IMR-90 (cell line): ENCODE results near the gene ENKUR. TPM values are rescaled to one million over a fixed set of nuclear protein-coding genes. Genes with fewer than 3 reads are reported as not detected.

Experiments
- ATAC-seq: fragments of 200-7000 bp; cut with Tn5 transposase; 2 replicates; pipeline ENCODE4 v1.9.1; 2020; ENCODE audit warnings: low read depth, mild to moderate bottlenecking, moderate library complexity
- BruUV-seq: library from RNA; stranded (reverse); fragments of 400-500 nt; replicated peaks from 2 replicates; lab custom pipeline; 2021; lab: Mats Ljungman, UMichigan
- CTCF ChIA-PET: fragments of 300-600 bp; formaldehyde crosslinking; extraction: SDS; loops from one replicate; lab custom pipeline; 2021; ENCODE audit warnings: antibody characterized with exemption; lab: Yijun Ruan, JAX
- POLR2A ChIA-PET: fragments of 300-600 bp; sonication (Branson Sonifier 250); formaldehyde crosslinking; loops from one replicate; lab custom pipeline; 2022; ENCODE audit warnings: antibody characterized with exemption; ENCODE audit not compliant: unreplicated experiment; lab: Charles Lee
- DNase-seq: peaks from one replicate; pipeline ENCODE4 v3.0.0; 2013
- H2AFZ ChIP-seq: replicated peaks from 2 replicates; pipeline ENCODE3; 2013; ENCODE audit warnings: low read length, mild to moderate bottlenecking; ENCODE audit not compliant: poor library complexity
- H2AK5ac ChIP-seq: 2 replicates; pipeline ENCODE4 v1.6.1; 2013; ENCODE audit warnings: low read depth, low read length, inconsistent platforms
- H2AK9ac ChIP-seq: replicated peaks from 2 replicates; pipeline ENCODE3; 2013; ENCODE audit warnings: mild to moderate bottlenecking, low read depth, low read length, moderate library complexity; ENCODE audit not compliant: poor library complexity
- H2BK120ac ChIP-seq: 2 replicates; pipeline ENCODE4 v1.6.1; 2013; ENCODE audit warnings: low read depth, low read length, inconsistent platforms
- H2BK15ac ChIP-seq: 3 replicates; pipeline ENCODE4 v1.6.1; 2013; ENCODE audit warnings: low read depth, low read length, inconsistent platforms
- H2BK20ac ChIP-seq: 2 replicates; pipeline ENCODE4 v1.6.1; 2013; ENCODE audit warnings: low read depth, mild to moderate bottlenecking, inconsistent platforms, low read length, moderate library complexity
- H2BK5ac ChIP-seq: 2 replicates; pipeline ENCODE4 v1.6.1; 2013; ENCODE audit warnings: mild to moderate bottlenecking, low read depth, low read length, inconsistent platforms; ENCODE audit not compliant: poor library complexity, severe bottlenecking
- H3K14ac ChIP-seq: replicated peaks from 2 replicates; pipeline ENCODE4 v1.6.1; 2013; ENCODE audit warnings: low read depth, low read length, inconsistent platforms
- H3K18ac ChIP-seq: 2 replicates; pipeline ENCODE4 v1.6.1; 2013; ENCODE audit warnings: low read depth, low read length, control low read depth
- H3K23ac ChIP-seq: 2 replicates; pipeline ENCODE4 v1.6.1; 2013; ENCODE audit warnings: low read depth, low read length, inconsistent platforms
- H3K27ac ChIP-seq: 2 replicates; pipeline ENCODE4 v1.5.1; 2013; ENCODE audit warnings: mild to moderate bottlenecking, control low read depth, low read length; ENCODE audit not compliant: insufficient read depth
- H3K27me3 ChIP-seq: 2 replicates; pipeline ENCODE4 v1.6.1; 2013; ENCODE audit warnings: low read length; ENCODE audit not compliant: control insufficient read depth, insufficient read depth
- H3K36me3 ChIP-seq: 2 replicates; pipeline ENCODE4 v1.6.1; 2013; ENCODE audit warnings: low read length, mixed read lengths; ENCODE audit not compliant: control insufficient read depth, insufficient read depth
- H3K4ac ChIP-seq: 2 replicates; pipeline ENCODE4 v1.6.1; 2013; ENCODE audit warnings: low read depth, low read length, inconsistent platforms
- H3K4me1 ChIP-seq: 2 replicates; pipeline ENCODE4 v1.6.1; 2013; ENCODE audit warnings: low read length, mixed read lengths; ENCODE audit not compliant: control insufficient read depth, insufficient read depth
- H3K4me2 ChIP-seq: 2 replicates; pipeline ENCODE4 v1.6.1; 2013; ENCODE audit warnings: low read depth, mild to moderate bottlenecking, control low read depth, low read length, moderate library complexity
- H3K4me3 ChIP-seq: 2 replicates; pipeline ENCODE4 v1.5.1; 2013; ENCODE audit warnings: low read depth, mild to moderate bottlenecking, control low read depth, low read length, moderate library complexity; ENCODE audit not compliant: insufficient read depth
- H3K56ac ChIP-seq: 2 replicates; pipeline ENCODE4 v1.6.1; 2013; ENCODE audit warnings: low read length, inconsistent platforms; ENCODE audit not compliant: insufficient read depth; ENCODE audit errors: extremely low read depth
- H3K79me1 ChIP-seq, 2 experiments: 2 replicates each; pipeline ENCODE4 v1.6.1; 2013; ENCODE audit warnings: low read length in 2 of 2, inconsistent platforms in 1 of 2, low read depth in 1 of 2
- H3K9ac ChIP-seq: 2 replicates; pipeline ENCODE4 v1.6.1; 2013; ENCODE audit warnings: low read depth, low read length, control low read depth
- H3K9me1 ChIP-seq: 2 replicates; pipeline ENCODE4 v1.6.1; 2013; ENCODE audit warnings: low read length, inconsistent platforms; ENCODE audit not compliant: insufficient read depth
- H3K9me3 ChIP-seq: 2 replicates; pipeline ENCODE4 v1.6.1; 2013; ENCODE audit warnings: low read length; ENCODE audit not compliant: control insufficient read depth, insufficient read depth
- H4K20me1 ChIP-seq: 2 replicates; pipeline ENCODE4 v1.6.1; 2013; ENCODE audit warnings: low read length, inconsistent platforms; ENCODE audit not compliant: insufficient read depth
- H4K5ac ChIP-seq: 2 replicates; pipeline ENCODE4 v1.6.1; 2013; ENCODE audit warnings: mild to moderate bottlenecking, low read depth, low read length, control low read depth
- H4K8ac ChIP-seq, 2 experiments: 2 replicates each; pipeline ENCODE4 v1.6.1; 2013; ENCODE audit warnings: low read depth in 2 of 2, low read length in 2 of 2, control low read depth in 1 of 2, inconsistent platforms in 1 of 2
- H4K91ac ChIP-seq: 2 replicates; pipeline ENCODE4 v1.6.1; 2013; ENCODE audit warnings: low read depth, low read length, inconsistent platforms; ENCODE audit not compliant: insufficient read depth
- CEBPB ChIP-seq: IDR thresholded peaks from 2 replicates; pipeline ENCODE4 v1.6.1; 2012; ENCODE audit warnings: low read depth, low read length, improper control_type of control experiment
- CHD1 ChIP-seq: IDR thresholded peaks from 2 replicates; pipeline ENCODE4 v1.6.1; 2012; ENCODE audit warnings: low read depth, low read length, improper control_type of control experiment
- RAD21 ChIP-seq: IDR thresholded peaks from 2 replicates; pipeline ENCODE4 v1.6.1; 2012; ENCODE audit warnings: low read length, improper control_type of control experiment
- SMC3 ChIP-seq: fragments of 150-350 bp; IDR thresholded peaks from 2 replicates; pipeline ENCODE4 v1.6.1; 2016; ENCODE audit warnings: low read depth, mild to moderate bottlenecking, antibody characterized with exemption, low read length, moderate library complexity
- WGBS, 2 experiments: methylation state at CpG; one replicate each; pipeline versions ENCODE4 v1.1.5 to v1.1.7; 2013; ENCODE audit warnings: missing lambda C conversion rate in 2 of 2; ENCODE audit not compliant: insufficient read length in 1 of 2; ENCODE audit errors: extremely low coverage in 2 of 2; 5-methylcytosine and 5-hydroxymethylcytosine counted together
- dilution Hi-C: fragments of 300-500 bp; cut with HindIII; formaldehyde crosslinking; loops from one replicate; pipeline ENCODE4 v1.14.3; 2018; ENCODE audit warnings: low sequenced_read_pairs; ENCODE audit not compliant: unreplicated experiment
- in situ Hi-C: fragments of 300-500 bp; cut with MboI; formaldehyde crosslinking; loops from 3 replicates; pipeline ENCODE4 v1.14.3; 2019; ENCODE audit warnings: low sequenced_read_pairs, inconsistent platforms, mixed read lengths
- intact Hi-C: fragments of 100-400 bp; cut with micrococcal nuclease; formaldehyde crosslinking; loops from 2 replicates; pipeline ENCODE4 v1.10.0; 2022
- polyA plus RNA-seq, 3 experiments: library from polyadenylated mRNA; depleted of rRNA; stranded (reverse); fragments of >200 nt; gene quantifications; 2 replicates each; pipeline ENCODE4 v1.2.3, GENCODE V29; 2012; ENCODE audit warnings: low replicate concordance in 1 of 3
- total RNA-seq: library from RNA; depleted of rRNA; stranded (reverse); fragments of >200 nt; gene quantifications from 2 replicates; pipeline ENCODE4 v1.2.3, GENCODE V29; 2012
- TF ChIP-seq, protein P1 (sequence below): fragments of 150-350 bp; IDR thresholded peaks from 2 replicates; pipeline ENCODE4 v1.6.1; 2016; ENCODE audit warnings: low read depth, mild to moderate bottlenecking, low read length, moderate library complexity, borderline replicate concordance
- TF ChIP-seq, protein P2 (sequence below): conservative IDR thresholded peaks from 2 replicates; pipeline ENCODE4 v1.5.1; 2012; ENCODE audit warnings: mild to moderate bottlenecking, low read depth, low read length, improper control_type of control experiment

Gene ENKUR
- total and polyA plus RNA-seq, 2 of the 4 experiments (the other 2 are of a cell fraction): not detected

DNA sequence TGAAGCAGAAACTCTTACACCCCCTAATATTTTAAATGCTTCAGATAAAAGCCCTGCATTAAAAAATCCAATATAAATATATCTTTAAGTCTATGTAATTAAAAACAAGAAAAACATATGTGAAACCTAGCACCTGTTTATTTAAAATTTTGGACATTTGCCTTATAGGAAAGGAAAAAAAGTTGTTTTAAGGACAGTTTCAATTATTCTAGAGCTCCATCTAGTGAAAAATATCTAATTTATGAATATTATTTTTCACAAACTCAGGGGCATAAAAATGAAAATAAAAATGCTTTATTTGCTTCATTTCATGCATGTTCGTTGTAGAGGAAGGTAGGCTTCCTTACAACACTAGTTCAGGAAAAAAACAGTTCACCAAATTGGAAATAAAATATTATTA is 26.1 kb downstream of the ENKUR start:
- Histone ChIP-seq H3K56ac (no peak overlapping the region), H2BK20ac (no peak overlapping the region), H2AK5ac (no peak overlapping the region), H3K27me3 (no peaks in the 10 kb centered on the region), H3K23ac (no peak overlapping the region), H4K8ac (no peak overlapping the region), H3K9me3 (peaks cover 2% of the 10 kb centered on the region; the same call in 1 of the 2 replicates), H4K20me1 (no peaks in the 10 kb centered on the region), H3K4ac (no peak overlapping the region), H3K36me3 (no peaks in the 10 kb centered on the region), H2BK120ac (no peak overlapping the region), H3K14ac (no peak overlapping the region), H2BK5ac (no peak overlapping the region), H3K18ac (no peak overlapping the region), H3K4me2 (no peak overlapping the region), H3K27ac (no peak overlapping the region), H3K79me1 (no peaks in the 10 kb centered on the region), H4K5ac (no peak overlapping the region), H2BK15ac (no peak overlapping the region), H3K9me1 (peaks cover 3% of the 10 kb centered on the region; the same call in 1 of the 2 replicates), H2AFZ (no peak overlapping the region), H3K4me3 (no peak overlapping the region), H4K91ac (no peak overlapping the region), H3K9ac (no peak overlapping the region), H3K4me1 (no peaks in the 10 kb centered on the region), H2AK9ac (no peak overlapping the region)
- TF ChIP-seq, protein P1, sequence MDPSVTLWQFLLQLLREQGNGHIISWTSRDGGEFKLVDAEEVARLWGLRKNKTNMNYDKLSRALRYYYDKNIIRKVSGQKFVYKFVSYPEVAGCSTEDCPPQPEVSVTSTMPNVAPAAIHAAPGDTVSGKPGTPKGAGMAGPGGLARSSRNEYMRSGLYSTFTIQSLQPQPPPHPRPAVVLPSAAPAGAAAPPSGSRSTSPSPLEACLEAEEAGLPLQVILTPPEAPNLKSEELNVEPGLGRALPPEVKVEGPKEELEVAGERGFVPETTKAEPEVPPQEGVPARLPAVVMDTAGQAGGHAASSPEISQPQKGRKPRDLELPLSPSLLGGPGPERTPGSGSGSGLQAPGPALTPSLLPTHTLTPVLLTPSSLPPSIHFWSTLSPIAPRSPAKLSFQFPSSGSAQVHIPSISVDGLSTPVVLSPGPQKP: no peak
- TF ChIP-seq CEBPB (no peak), RAD21 (peak; percentile 55), CHD1 (no peak), SMC3 (peak; percentile 48; the same call in 1 of the 2 replicates)
- TF ChIP-seq, protein P2, sequence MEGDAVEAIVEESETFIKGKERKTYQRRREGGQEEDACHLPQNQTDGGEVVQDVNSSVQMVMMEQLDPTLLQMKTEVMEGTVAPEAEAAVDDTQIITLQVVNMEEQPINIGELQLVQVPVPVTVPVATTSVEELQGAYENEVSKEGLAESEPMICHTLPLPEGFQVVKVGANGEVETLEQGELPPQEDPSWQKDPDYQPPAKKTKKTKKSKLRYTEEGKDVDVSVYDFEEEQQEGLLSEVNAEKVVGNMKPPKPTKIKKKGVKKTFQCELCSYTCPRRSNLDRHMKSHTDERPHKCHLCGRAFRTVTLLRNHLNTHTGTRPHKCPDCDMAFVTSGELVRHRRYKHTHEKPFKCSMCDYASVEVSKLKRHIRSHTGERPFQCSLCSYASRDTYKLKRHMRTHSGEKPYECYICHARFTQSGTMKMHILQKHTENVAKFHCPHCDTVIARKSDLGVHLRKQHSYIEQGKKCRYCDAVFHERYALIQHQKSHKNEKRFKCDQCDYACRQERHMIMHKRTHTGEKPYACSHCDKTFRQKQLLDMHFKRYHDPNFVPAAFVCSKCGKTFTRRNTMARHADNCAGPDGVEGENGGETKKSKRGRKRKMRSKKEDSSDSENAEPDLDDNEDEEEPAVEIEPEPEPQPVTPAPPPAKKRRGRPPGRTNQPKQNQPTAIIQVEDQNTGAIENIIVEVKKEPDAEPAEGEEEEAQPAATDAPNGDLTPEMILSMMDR: peak; percentile 38; the same call in 1 of the 2 replicates
- dilution Hi-C loops (no loop called here), intact Hi-C loops (loop anchor here (2.0 kb wide), 3 partner anchors 265 to 347 kb away; no protein-coding TSS in a partner anchor), in situ Hi-C loops (loop anchor here (10.0 kb wide), 1 partner anchor 355 kb away; no protein-coding TSS in a partner anchor)
- ATAC-seq (no peak), DNase-seq (peak; percentile 23)
- no CpG with 5 or more reads among the region's 1 CpG for WGBS, 2 experiments
- POLR2A ChIA-PET: no interaction called here
- BruUV-seq: no TSS peak
- CTCF ChIA-PET: interaction anchor here (0.9 to 1.0 kb wide), 2 partner anchors 51 to 347 kb away, joined by 3 to 4 read pairs; no protein-coding TSS in a partner anchor
